PC-3 (cell line): Measurements from ENCODE around the gene SIX4. TPM values are rescaled to one million over a fixed set of nuclear protein-coding genes. Genes with fewer than 3 reads are reported as not detected.

Source experiments
- ATAC-seq: fragments of 200-7000 bp; cut with Tn5 transposase; 2 replicates; pipeline ENCODE4 v1.9.1; 2020; ENCODE audit warnings: mild to moderate bottlenecking, moderate library complexity
- BruUV-seq: library from RNA; stranded (reverse); fragments of 400-500 nt; replicated peaks from 2 replicates; lab custom pipeline; 2021; lab: Mats Ljungman, UMichigan
- CTCF ChIA-PET: fragments of 300-600 bp; sonication (Branson Sonifier 250); formaldehyde crosslinking; loops from one replicate; lab custom pipeline; 2022; ENCODE audit warnings: antibody characterized with exemption; lab: Charles Lee
- POLR2A ChIA-PET: fragments of 300-600 bp; sonication (Branson Sonifier 250); formaldehyde crosslinking; loops from one replicate; lab custom pipeline; 2022; ENCODE audit warnings: antibody characterized with exemption; ENCODE audit not compliant: unreplicated experiment; lab: Charles Lee
- DNase-seq: peaks from one replicate; pipeline ENCODE4 v3.0.0-alpha.2; 2015
- H2AFZ ChIP-seq: fragments of 300-600 bp; sonication (generic); 2 replicates; pipeline ENCODE4 v1.6.0; 2016; ENCODE audit warnings: antibody characterized with exemption, low read length
- H3F3A ChIP-seq: fragments of 300-600 bp; sonication (generic); one replicate; pipeline ENCODE4 v1.6.0; 2017; ENCODE audit warnings: antibody characterized with exemption, low read length, control low read depth, mild to moderate bottlenecking; ENCODE audit not compliant: unreplicated experiment
- H3K27ac ChIP-seq: fragments of 300-600 bp; sonication (generic); 2 replicates; pipeline ENCODE4 v1.5.1; 2016; ENCODE audit warnings: mild to moderate bottlenecking, low read length
- H3K27me3 ChIP-seq: fragments of 300-600 bp; sonication (generic); 2 replicates; pipeline ENCODE4 v1.6.1; 2016; ENCODE audit warnings: low read length, mixed read lengths
- H3K36me3 ChIP-seq: fragments of 300-600 bp; sonication (generic); 2 replicates; pipeline ENCODE4 v1.6.1; 2016; ENCODE audit warnings: low read depth, mixed run types, low read length, mixed read lengths
- H3K4me1 ChIP-seq: fragments of 300-600 bp; sonication (generic); 2 replicates; pipeline ENCODE4 v1.5.1; 2016; ENCODE audit warnings: low read length; ENCODE audit not compliant: insufficient read depth
- H3K4me2 ChIP-seq: fragments of 300-600 bp; sonication (generic); 2 replicates; pipeline ENCODE4 v1.6.0; 2016; ENCODE audit warnings: low read length
- H3K4me3 ChIP-seq: fragments of 300-600 bp; sonication (generic); 2 replicates; pipeline ENCODE4 v1.5.1; 2016; ENCODE audit warnings: mild to moderate bottlenecking, low read length, mixed read lengths
- H3K79me2 ChIP-seq: fragments of 300-600 bp; sonication (generic); 2 replicates; pipeline ENCODE4 v1.6.1; 2017; ENCODE audit warnings: low read length, mixed read lengths
- H3K9ac ChIP-seq: fragments of 300-600 bp; sonication (generic); 2 replicates; pipeline ENCODE4 v1.6.0; 2016; ENCODE audit warnings: mild to moderate bottlenecking, low read length
- H3K9me2 ChIP-seq: fragments of 300-600 bp; sonication (generic); replicated peaks from 2 replicates; pipeline ENCODE4 v1.6.1; 2016; ENCODE audit warnings: mixed run types, low read length, mixed read lengths
- H3K9me3 ChIP-seq: fragments of 300-600 bp; sonication (generic); 2 replicates; pipeline ENCODE4 v1.6.1; 2016; ENCODE audit warnings: low read length, mixed read lengths
- H4K20me1 ChIP-seq: fragments of 300-600 bp; sonication (generic); 2 replicates; pipeline ENCODE4 v1.6.1; 2016; ENCODE audit warnings: low read length, mixed read lengths
- EZH2 ChIP-seq: fragments of 300-600 bp; sonication (generic); IDR thresholded peaks from one replicate; pipeline ENCODE4 v1.6.1; 2017; ENCODE audit warnings: antibody characterized with exemption, mild to moderate bottlenecking, low read length; ENCODE audit not compliant: unreplicated experiment
- EZH2phosphoT487 ChIP-seq: fragments of 300-600 bp; sonication (generic); IDR thresholded peaks from 2 replicates; pipeline ENCODE4 v1.6.1; 2018; ENCODE audit warnings: mild to moderate bottlenecking, antibody characterized with exemption, low read length, borderline replicate concordance
- intact Hi-C: fragments of 100-400 bp; cut with micrococcal nuclease; formaldehyde crosslinking; loops from 2 replicates; pipeline ENCODE4 v1.9.0; 2023
- total RNA-seq: library from RNA; depleted of rRNA; stranded (reverse); fragments of >200 nt; gene quantifications from 2 replicates; pipeline ENCODE4 v1.2.3, GENCODE V29; 2014
- TF ChIP-seq, protein P1 (sequence below): fragments of 300-600 bp; sonication (generic); conservative IDR thresholded peaks from 2 replicates; pipeline ENCODE4 v1.5.1; 2017; ENCODE audit warnings: antibody characterized with exemption, low read depth, mild to moderate bottlenecking, low read length

SIX4 gene
- total RNA-seq, 1 experiment from 2014 or later = 29.2 TPM

DNA sequence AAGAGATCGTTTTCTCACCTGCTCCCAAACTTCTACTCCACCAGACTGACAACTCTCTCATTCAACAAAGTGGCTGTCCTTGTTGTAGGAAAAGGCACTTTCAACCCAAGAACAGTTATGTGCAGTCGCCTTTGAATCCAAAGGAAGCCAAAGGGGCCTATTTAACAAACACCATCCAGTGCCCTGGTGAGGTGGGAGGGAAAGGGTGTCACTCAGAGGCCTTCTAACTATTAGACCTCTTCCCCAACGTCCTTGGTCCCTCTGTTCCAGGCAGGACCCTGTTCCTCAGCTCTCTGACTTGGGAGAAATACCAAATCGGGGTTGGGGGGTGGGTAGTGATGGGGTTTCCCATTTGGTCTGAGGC lies 3.2 kb downstream of the SIX4 start:
- Histone ChIP-seq H3K9me2 (no peaks in the 10 kb centered on the region), H3K4me1 (peaks cover 27% of the 10 kb centered on the region), H3K79me2 (peaks cover 72% of the 10 kb centered on the region), H2AFZ (peak overlapping the region; percentile 41), H3K4me3 (peak overlapping the region; percentile 86), H4K20me1 (peaks cover 32% of the 10 kb centered on the region), H3K9me3 (no peaks in the 10 kb centered on the region), H3K4me2 (peak overlapping the region; percentile 87), H3F3A (no peaks in the 10 kb centered on the region), H3K27me3 (no peaks in the 10 kb centered on the region), H3K9ac (peak overlapping the region; percentile 38), H3K36me3 (peaks cover 24% of the 10 kb centered on the region), H3K27ac (no peak overlapping the region)
- POLR2A ChIA-PET = interaction anchor here (0.5 to 1.5 kb wide), 5 partner anchors 37 to 493 kb away, joined by 3 to 39 read pairs (median 8); no protein-coding TSS in a partner anchor
- CTCF ChIA-PET = interaction anchor here (0.5 to 1.0 kb wide), 2 partner anchors 96 to 533 kb away, joined by 3 to 5 read pairs; no protein-coding TSS in a partner anchor
- no peak for DNase-seq
- no peak for ATAC-seq
- TF ChIP-seq EZH2 (no peak), EZH2phosphoT487 (no peak)
- TF ChIP-seq, protein P1, sequence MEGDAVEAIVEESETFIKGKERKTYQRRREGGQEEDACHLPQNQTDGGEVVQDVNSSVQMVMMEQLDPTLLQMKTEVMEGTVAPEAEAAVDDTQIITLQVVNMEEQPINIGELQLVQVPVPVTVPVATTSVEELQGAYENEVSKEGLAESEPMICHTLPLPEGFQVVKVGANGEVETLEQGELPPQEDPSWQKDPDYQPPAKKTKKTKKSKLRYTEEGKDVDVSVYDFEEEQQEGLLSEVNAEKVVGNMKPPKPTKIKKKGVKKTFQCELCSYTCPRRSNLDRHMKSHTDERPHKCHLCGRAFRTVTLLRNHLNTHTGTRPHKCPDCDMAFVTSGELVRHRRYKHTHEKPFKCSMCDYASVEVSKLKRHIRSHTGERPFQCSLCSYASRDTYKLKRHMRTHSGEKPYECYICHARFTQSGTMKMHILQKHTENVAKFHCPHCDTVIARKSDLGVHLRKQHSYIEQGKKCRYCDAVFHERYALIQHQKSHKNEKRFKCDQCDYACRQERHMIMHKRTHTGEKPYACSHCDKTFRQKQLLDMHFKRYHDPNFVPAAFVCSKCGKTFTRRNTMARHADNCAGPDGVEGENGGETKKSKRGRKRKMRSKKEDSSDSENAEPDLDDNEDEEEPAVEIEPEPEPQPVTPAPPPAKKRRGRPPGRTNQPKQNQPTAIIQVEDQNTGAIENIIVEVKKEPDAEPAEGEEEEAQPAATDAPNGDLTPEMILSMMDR = no peak
- intact Hi-C loops = loop anchor here (1.0 to 5.0 kb wide), 7 partner anchors 56 to 476 kb away; no protein-coding TSS in a partner anchor
- BruUV-seq = no TSS peak

DNA sequence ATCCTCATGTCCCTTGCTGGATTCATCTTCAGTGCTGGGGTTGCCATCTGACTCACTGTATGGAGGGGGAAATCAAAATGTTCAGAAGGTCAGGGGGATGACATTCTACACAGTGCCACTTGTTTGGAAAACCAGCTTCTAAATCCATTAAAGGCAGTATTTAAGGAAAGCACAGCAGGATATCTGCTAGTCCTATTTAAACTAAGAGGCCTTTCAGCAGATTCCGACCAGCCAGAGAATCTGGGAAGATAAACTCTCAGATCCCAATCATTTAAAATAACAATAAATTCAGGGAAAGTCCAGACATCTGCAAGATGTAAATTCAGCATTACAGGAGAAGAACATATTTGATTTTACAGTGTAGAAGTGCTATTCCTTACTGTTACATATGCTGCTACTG lies 3.8 kb downstream of the SIX4 start:
- POLR2A ChIA-PET = interaction anchor here (0.9 kb wide), 1 partner anchor 61 kb away, joined by 39 read pairs; no protein-coding TSS in a partner anchor
- intact Hi-C loops = loop anchor here (2.0 to 5.0 kb wide), 5 partner anchors 57 to 477 kb away; no protein-coding TSS in a partner anchor
- Histone ChIP-seq H3K36me3 (peaks cover 24% of the 10 kb centered on the region), H3K4me3 (peak overlapping the region; percentile 86), H3K4me2 (peak overlapping the region; percentile 87), H3K79me2 (peaks cover 77% of the 10 kb centered on the region), H4K20me1 (peaks cover 32% of the 10 kb centered on the region), H3K9me3 (no peaks in the 10 kb centered on the region), H2AFZ (no peak overlapping the region), H3K9ac (no peak overlapping the region), H3F3A (no peaks in the 10 kb centered on the region), H3K27me3 (no peaks in the 10 kb centered on the region), H3K4me1 (peaks cover 27% of the 10 kb centered on the region), H3K27ac (no peak overlapping the region), H3K9me2 (no peaks in the 10 kb centered on the region)
- TF ChIP-seq EZH2phosphoT487 = no peak
- TF ChIP-seq, protein P1 = no peak
- TF ChIP-seq EZH2 = no peak
- BruUV-seq = no TSS peak
- CTCF ChIA-PET = interaction anchor here (0.5 kb wide), 1 partner anchor 533 kb away, joined by 3 read pairs; no protein-coding TSS in a partner anchor
- no peak for ATAC-seq
- DNase-seq = no peak

DNA sequence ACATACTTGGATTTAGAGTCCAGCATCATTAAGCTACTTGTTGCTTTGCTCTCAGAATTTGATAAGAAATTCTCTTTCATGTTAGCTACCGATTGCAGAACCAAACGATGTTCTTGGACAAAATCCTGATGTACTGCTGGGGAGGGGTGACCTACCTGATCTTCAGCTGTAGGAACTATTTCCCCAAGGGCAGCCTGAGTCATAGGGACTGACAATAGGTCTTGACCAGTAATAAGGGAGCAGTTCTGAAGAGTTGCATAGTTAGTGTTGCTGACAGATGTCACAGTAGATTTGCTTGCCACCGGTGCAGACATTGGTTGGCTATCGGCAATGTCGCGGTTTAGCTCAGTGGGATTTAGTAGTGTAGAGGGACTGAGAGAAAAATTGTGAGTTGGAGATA lies 10.6 kb downstream of the SIX4 start:
- intact Hi-C loops = no loop called here
- Histone ChIP-seq H3K27me3 (no peaks in the 10 kb centered on the region), H3K9me2 (no peaks in the 10 kb centered on the region), H3K4me1 (peaks cover 2% of the 10 kb centered on the region; the same call in 1 of the 2 replicates), H3K4me3 (no peak overlapping the region), H3K27ac (no peak overlapping the region), H3K4me2 (no peak overlapping the region), H3F3A (no peaks in the 10 kb centered on the region), H3K9ac (no peak overlapping the region), H3K79me2 (peaks cover 44% of the 10 kb centered on the region), H3K36me3 (peaks cover 28% of the 10 kb centered on the region; the same call in 1 of the 2 replicates), H4K20me1 (peaks cover 5% of the 10 kb centered on the region; the same call in 1 of the 2 replicates), H3K9me3 (no peaks in the 10 kb centered on the region), H2AFZ (no peak overlapping the region)
- ATAC-seq = no peak; the same call in 1 of the 2 replicates
- no peak for DNase-seq
- POLR2A ChIA-PET = interaction anchor here (0.6 kb wide), 1 partner anchor 78 kb away, joined by 3 read pairs; no protein-coding TSS in a partner anchor
- CTCF ChIA-PET = no interaction called here
- TF ChIP-seq EZH2 = no peak
- no peak for TF ChIP-seq EZH2phosphoT487
- TF ChIP-seq, protein P1 = no peak
- BruUV-seq = no TSS peak
